Stimulated activated CD8-positive, alpha-beta memory T cell treated with anti-CD3 and anti-CD28 coated beads, Interleukin-4, amount 100 ng/mL, for 48 hours (primary cell): Measurements from ENCODE around the gene TTC6.

Experiments used
- DNase-seq: peaks from one replicate; pipeline ENCODE4 v3.0.0-alpha.2; 2020

The TTC6 gene

DNA sequence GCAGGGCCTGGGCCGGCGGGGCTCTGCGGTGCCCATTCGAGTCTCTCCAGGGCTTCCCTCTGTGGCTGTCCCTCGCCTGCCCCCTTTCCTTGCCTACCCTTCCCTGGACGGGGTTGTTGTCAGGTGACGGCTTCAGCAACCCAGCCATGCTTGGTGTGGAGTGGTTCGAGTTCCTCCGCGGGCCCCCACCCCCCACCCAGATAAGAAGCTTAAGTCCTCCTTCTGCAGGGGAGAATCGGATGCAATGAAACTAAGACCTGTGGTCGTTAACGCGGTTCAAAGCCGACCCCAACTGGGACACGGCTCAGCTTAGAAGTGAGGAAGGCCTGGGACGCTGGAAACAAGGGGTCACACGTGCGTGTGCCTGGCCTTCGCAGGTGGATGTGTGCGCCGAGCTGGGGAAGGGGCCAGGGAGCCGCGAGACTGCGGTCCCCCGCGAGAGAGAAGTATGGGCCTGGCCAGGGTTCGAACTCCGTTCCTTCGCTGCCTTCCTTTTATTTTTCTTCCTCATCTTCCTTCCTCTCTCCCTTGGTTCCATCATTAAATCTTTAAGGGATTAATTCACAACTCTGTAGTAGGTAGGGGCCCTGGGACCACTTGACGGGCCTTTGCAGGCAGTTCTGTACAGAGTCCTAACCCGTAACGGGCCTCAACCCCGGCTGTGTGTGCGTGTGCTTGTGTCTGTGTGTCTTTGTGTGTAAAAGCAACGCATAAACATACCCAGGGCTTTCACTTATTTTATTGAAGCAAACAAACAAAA lies 3.5 kb downstream of the TTC6 start:
- DNase-seq: no peak

DNA sequence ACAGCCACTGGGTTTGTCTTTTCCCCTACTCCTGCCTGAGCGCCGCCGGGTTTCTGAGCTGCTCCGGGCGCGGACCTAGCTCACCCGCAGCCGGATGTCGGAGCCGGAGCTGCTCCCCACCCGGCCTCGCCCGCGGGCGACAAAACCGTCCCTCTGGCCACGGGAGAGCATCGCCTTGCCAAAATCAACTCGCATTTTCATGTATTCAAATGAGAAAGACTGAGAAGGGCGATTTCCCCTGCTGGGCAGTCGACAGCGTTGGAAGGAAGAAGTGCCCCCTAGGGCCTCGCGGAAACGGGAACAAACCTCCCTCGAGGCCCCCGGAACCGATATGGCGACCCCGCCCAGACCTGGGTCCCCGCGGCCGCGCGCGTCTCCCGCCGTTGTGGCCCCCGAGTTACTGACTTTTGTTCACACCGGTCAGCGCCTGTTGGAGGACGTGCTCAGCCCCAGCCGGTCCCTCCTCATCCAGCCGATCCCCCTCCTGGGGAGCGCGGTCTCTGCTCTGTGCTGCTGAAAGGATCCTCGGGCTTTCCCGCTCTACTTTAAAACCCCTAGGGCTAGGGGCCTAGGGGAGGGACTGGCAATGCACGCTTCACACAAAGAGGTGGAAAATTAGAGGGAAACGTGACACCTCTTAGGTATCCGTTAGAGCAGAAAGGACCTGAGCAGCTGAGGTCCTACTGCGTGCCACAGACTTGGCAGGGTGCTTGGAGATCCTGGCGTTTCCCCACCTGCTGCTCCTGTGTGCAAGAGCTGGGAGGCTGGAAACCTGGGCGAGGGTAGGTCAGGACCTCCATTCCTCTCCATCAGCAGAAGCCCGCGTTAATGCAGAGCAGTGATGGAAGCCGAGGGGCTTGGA lies 4.3 kb downstream of the TTC6 start:
- no peak for DNase-seq

DNA sequence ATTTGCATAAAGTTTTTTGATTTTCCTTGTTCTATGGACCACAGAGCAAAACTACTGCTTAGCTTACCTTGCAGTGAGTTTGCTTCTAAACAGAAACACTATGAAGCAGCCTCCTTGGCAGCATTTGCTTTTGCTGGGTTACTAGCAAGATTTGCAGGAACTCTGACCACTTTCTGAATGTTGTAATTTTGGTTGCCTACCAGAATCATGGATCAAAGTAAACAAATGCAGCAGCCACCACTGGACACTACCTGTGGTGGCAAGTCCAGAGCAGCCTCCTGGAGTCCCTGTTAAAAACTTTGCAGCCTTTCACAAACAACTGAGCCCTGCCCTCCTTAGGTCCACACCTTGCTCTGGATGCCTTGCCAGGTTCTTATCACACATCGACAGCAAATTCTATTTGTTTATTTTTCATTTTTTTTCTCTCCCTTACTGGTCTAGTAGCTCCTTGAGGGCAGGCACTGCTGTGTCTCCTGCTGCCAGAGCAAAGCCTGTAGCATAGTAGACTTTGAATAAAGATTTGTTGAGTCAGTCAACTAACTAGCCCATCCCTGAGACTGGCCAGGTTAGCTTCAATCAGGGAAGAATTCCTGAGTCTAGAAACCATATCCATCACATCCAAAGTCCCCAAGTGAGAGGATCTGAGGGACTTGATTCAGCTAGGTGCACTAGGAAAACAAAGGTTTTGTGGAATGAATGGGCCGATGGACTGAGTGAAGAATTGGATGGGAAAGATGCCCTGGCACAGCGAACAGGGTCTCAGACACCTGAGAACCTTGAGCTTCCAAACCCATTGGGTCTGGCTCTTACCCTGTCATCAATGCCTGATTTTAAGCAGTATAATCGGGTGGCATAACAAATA lies 5.7 kb downstream of the TTC6 start:
- no peak for DNase-seq

DNA sequence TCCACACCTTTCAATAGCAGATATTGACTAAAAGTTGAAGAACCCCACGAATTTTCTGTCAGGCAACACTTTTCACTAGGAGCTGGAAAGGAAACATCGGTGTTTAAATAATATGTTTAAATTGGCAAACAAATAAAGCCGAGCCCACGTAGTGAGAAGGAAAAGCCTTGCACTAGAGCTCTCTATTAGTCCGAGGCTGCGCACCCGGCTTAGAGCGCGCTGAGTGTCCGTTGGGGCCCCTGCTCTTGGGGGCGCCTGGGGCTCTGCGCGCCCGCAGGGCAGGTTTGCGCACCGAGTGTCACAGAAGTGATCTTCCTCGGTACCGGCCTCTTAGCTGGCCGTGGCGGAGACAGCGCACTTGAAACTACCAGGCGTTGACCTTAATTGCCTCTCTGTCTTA lies 6.4 kb downstream of the TTC6 start:
- no peak for DNase-seq

DNA sequence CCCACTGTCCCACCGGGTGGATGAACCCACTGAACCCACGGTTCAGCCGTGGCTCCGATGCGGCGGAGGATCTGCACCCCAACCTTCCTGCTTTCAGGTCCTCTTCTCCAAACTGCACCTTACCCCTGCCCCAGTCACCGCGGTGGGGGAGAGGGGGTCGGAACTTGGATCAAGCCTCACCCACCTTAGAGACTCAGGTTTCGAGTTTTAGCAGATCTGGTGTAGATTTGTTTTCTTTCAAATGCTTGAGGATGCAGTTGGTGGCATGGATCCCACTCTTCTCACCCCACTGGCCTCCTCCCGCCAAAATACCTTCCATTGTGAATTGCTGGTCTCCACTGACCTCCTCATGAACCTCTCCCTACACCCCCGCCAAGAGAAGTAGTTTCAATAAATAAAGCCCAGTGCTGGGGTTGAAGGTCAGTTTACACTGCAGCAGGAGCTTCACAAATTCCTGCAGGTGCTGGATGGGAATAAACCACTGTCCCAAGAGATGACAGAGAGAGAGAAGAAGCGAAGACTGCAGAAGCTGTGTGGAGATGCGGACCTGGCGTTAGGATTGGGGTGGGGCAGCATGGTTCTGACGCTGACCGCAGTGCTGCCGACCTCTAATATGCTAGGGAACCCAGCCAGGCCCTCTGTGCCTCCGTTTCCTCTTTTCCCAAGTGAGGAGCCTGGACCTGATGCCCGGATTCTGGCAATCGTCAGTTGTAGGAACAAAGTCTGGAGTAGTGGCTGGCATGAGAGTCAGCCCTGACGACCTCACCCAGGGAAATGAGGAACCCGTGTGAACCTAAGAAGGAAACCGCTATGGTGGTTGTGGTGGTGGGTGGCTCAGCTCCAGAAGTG lies 7.4 kb downstream of the TTC6 start:
- DNase-seq: no peak

DNA sequence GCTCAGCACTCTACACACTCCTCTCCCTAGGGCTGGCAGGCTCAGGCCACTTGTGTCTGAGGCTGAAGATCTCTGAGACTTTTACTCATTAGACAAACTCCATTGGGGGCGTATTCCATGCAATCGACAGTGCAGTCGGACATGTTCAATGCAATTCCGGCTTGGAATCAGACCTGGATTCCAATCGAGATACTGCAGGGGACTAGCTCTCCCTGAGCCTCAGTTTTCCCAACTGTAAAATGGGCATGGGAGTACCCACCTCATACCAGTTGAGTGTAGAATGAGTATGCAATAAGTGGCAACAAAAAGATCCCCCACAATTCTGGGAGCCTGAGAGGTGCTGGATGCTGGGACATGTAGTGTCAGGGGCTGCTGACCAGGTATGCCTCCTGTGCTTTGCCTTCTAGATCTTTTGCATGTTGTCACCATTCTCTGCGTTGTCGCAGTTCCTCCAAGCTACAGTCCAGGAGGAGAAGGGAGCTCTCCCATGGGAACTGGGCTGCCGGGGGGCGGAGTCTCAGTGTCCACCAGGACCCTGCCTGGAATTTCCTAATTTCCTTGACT lies 8.3 kb downstream of the TTC6 start:
- no peak for DNase-seq

DNA sequence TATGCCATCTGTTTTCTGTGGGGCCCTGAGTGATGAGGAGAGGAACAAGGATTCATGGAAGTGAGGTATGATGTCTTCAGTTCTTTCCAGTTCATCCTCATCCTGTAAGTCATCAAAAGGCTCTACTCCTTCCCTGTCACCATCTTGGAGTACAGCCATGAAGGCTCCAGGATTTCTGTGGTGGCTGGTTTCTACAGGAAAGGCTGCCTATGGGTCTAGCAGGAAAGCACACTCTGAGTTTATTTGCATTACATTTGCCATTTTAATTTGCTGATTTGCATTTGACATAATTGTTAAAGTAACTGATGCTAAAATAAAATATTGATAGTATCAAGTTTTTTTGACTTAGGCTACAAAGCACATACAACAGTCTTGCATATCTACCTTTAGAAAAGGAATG lies 11.2 kb downstream of the TTC6 start:
- no peak for DNase-seq

DNA sequence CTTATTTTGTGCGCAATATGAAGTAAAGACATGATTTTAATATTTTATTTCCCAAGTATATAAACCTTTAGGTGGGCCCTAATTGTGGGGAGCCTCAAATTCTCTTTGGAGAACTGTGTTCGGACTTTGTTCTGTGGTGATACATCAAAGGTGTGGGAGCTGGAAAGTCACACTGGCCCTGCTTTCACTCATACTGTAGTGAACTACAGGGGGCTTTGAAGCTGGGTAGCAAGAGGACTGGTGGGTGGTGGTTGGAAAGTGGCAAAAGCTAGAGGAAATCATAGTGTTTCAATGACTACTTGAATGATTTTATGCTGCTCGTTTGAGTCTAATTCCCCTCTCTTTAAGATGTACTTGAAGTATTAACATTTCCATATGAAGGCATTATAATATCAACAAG lies 13.2 kb downstream of the TTC6 start:
- no peak for DNase-seq

DNA sequence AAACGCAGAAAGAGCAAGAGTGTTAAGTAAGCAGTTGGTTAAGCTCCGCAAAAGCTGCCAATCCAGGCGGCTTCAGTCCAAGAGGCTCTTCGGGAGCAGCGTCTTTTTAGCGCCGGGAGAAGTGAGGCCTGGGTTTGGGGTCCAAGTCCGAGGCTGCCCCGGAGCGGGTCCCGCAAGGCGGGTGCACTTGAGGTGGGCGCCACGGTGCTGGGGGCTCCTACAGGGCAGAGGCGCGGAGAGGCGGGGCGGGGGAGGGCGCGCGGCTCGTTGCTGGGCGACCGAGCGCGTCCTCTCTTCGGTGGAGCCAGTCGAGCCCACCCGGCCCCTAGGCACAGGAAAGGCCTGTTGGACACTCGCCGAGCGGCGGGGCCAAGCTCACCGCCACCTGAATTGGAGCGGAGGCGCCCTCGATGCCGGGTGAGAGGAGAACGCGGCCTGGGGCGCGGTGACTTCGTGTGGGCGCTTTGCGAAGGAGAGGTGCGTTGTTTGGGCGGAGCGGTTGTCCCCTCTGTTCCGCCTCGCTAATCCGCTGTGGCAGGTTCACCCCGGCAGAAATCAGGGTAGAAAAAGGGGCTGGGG lies 15.6 kb downstream of the TTC6 start:
- DNase-seq: no peak

DNA sequence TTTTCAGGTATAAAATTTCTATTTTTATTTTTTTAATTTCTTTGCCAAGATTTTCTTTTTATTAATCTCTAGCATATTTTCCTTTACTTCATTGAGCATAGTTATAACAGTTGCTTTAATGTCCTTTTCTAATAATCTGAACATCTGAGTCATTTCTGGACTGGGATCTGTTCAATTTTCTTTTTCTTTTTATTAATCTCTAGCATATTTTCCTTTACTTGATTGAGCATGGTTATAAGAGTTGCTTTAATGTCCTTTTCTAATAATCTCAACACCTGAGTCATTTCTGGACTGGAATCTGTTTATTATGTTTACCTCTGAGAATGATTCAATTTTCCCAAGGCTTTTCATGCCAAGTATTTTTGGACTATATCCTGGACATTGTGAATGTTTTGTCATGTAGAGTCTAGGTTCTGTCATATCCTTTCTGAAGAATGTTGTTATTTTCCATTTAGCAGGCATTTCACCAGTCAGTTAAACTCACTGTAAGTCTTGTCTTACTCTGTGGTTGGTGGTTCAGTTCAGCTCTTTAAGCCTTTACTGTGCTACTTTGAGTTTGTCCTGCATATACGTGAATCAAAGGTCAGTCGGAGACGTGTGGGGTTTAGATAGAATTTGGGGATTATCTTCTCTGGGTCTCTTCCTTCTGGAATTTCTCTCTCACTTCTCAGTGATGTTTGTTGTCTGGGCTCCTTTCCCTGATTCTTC lies 20.3 kb downstream of the TTC6 start:
- no peak for DNase-seq

DNA sequence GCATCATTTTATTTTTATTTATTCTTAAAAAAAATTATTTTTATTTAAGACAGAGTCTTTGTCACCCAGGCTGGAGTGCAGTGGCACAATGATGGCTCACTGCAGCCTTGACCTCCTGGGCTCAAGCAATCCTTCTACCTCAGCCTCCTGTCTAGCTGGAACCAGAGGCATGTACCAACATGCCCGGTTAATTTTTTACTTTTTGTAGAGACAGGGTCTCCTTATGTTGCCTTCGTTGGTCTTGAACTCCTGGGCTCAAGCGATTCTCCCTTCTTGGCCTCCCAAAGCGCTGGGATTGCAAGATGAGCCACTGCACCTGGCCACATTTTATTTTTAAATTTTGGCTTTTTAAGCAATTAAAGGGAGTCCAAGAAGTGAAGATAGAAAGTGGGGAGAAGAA lies 21.4 kb downstream of the TTC6 start:
- no peak for DNase-seq

DNA sequence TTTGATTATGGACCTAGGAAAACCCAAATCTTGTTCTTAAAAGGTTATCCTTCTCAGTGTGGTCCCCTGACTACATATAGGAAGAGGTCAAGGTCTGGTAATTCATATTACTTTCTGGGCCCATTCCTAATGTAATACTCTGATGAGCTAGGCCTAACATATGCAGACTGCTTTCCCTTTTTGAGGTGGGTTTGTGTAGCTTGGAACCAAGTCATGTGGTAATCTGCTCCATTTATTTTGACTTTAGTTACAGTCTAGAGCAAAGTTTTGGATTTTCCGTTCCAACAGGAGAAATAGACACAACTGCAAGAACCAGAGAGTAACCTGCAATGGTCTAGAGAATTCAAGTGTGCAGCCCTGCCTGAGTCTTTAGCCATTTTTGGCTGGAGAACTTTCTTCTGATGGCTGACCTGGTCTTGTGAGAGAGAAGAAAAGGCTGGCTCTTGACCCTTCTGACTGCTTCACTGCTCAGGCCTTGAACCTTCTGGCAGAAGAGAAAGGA lies 22.5 kb downstream of the TTC6 start:
- no peak for DNase-seq

DNA sequence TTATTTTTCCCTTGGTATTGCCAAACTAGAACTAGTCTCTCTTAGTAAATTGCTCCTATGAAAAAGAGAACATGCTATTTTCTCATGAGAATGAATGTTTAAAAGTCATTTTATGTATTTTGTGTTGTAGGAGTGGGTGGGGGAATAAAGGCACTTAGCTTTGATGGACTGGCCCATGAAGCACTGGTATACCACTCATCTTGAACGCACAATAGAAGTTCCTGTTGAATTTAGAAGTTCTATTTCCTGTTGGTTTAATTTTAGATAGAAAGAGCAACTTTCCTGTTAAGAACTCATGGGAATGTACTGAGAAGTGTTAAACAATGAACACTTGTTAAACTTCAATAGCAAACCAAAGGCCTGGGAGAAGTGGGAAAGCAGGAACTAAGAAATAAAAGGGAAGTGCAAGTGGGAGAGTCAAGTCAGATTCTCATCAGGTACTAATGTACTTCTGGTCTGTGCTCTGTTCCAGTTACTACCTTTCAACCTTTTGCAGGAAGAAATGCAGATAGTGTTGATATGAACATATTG lies 23.1 kb downstream of the TTC6 start:
- no peak for DNase-seq

DNA sequence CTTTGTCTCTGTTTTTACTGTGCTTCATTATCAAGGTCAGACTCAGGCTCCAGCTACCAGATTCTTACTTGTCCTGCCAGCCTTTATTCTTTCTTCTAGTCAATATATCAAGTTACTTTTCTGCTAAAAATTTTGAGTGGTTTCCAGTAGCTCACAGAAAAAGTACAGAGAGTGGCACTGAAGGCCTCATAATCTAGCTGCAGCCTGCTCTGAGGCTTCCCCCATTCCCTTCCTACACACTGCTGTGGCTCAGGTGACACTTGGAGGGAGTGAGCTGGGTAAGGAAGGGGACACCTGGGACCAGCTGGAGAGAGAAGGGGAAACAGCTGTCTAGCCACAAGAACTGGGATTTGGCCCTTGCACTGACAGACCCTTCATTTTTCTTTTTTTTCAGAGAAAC lies 25.4 kb downstream of the TTC6 start:
- no peak for DNase-seq

DNA sequence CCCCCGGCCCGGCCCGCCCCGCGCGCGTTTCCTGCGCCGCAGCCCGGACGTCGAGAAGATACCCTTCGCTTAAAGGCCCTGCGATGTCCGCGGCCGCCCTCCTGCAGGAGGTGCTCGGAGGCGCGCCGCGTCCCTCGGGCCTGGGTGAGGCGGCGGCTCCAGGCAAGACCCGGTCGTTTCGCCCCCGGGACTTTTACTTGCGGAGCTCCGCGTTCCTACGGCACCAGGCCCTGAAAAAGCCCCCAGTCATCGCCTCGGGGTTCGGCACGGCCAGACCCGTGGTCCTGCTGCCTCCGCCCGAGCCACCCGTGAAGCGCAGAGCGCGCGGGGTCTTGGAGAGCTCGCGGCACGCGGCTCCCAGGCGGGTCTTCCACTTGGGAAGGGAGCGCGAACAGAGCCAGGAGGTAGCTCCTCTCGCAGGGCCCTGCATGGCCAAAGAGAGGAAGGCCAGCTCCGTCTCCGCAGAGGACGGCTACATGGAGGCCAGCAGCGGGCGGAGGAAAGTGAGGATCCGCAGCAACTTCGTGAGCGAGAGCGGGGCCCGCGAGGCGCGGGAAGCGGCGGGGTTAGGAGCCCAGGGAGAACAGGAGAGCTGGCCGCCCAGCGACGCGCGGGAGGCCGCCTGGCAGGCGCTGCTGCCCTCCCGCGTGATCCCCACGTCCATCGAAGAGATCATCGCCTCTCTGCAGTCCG lies 26.9 kb downstream of the TTC6 start:
- no peak for DNase-seq

DNA sequence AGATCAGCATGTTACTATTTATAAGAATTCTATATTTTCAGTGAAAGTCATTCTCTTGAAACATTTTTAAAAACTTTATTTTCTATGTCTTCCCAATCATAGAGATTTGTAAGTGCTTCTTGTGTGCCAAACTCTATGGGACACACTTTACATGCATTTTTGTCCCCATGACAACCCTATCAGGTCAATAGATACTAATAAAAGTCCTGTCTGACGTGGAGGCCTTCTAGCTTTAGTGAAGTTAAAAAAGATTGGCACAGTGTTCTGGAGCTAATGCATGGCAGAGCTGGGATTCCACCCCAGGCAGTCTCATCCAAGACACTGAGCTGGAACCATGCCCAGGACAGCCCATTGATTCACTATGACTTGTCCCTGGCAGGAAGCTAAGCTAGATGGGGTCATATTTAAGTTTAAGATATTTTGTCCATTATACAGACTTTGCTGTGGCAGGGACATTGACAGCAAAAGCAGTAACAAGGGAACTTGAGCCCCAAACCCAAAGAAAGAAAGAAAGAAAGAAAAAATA lies 28.1 kb downstream of the TTC6 start:
- no peak for DNase-seq

DNA sequence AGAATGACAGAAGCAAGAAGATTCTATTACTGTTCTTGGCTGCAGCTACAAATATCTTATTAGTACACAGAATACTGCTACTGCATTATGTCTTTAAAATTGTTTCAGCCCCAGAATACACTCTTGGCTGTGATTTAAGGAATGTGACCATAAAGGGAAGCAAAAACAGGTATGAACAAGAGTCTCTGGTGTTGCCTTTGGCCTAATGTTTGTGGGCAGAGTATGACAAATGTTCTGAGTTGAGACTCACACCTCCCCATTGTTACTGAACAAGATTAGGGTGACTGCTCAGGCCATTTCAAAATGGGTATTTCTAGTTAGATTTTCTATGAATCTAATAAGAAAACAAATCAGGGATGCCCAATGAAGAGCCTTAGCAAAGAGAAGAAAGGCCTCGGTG lies 28.5 kb downstream of the TTC6 start:
- no peak for DNase-seq

DNA sequence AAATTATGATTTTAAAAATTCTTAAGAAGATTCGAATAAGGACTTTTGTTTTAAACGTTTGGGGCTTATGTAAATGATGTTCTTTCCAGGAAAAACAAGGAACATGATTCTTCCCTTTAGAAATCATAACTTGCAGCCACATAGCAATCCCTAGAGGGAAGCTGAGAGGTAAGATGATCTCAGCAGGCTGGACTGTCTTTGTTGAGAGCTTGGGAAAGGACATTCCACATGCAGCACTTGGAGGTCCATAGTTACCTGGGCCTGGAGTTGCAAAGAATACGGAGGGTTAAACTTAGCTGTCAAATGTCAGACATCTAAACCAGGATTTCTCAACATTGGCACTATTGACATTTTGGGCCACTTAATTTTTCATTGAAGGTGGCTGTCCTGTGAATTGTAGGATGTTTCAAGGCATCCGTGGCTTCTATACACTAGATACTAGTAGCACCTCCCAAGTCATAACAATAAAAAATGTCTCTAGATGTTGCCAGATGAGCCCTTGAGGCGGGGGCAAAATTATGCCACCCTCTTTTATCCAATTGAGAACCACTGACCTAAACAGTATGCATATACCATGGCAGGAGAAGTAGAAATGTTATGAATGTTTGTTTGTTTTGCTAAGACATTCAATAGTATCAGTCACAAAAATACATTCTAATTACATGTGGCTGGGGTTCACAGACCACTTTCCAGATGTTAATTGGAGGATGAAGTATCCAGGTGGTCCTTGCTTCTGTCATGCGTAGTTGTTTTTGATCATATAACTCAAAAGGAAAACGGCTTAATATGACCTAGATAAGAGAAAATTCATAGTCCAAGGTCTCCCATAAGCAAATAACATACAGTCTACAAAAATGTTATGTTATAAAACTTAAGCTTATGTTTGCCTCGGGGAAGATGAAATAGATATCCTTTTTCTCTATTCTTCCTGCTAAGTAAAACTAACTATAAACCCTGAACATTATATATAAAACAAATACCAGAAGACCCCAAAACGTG lies 30.5 kb downstream of the TTC6 start:
- DNase-seq: no peak
